Germinal center (tissue), 1 donor: ENCODE data around the gene SH2D3A.

ENCODE experiments used
- DNase-seq: peaks from one replicate; pipeline ENCODE4 v3.0.0; 2012; ENCODE audit warnings: mixed read lengths, low spot score

Gene SH2D3A

GRCh38 chr19:6737873-6738786 is 29.1 kb downstream of the SH2D3A start:
- peak; percentile 75 for DNase-seq

GRCh38 chr19:6737284-6737872 is 29.9 kb downstream of the SH2D3A start, which contains the start of gene GPR108:
GPR108 (minus strand) TSS chr19:6737580; CDS start chr19:6737576, 4 bp downstream.
- DNase-seq, result peak; percentile 100

- DNase-seq, result no peak
Observed at GRCh38 chr19:6736917-6737283, 30.3 kb downstream of the SH2D3A start.

GRCh38 chr19:6736169-6736916 is 30.9 kb downstream of the SH2D3A start:
- peak; percentile 71 for DNase-seq

- no peak for DNase-seq
Observed at GRCh38 chr19:6735181-6735911, 31.9 kb downstream of the SH2D3A start.

- no peak for DNase-seq
Observed at GRCh38 chr19:6734096-6734696, 33.0 kb downstream of the SH2D3A start.

- no peak for DNase-seq
Observed at GRCh38 chr19:6733338-6734095, 33.7 kb downstream of the SH2D3A start.

- no peak for DNase-seq
Observed at GRCh38 chr19:6732803-6733337, 34.4 kb downstream of the SH2D3A start.

GRCh38 chr19:6731822-6732221 is 35.4 kb downstream of the SH2D3A start:
- DNase-seq, result no peak

GRCh38 chr19:6730941-6731670 is 36.1 kb downstream of the SH2D3A start:
- DNase-seq, result no peak

GRCh38 chr19:6730153-6730804 is 37.0 kb downstream of the SH2D3A start:
- no peak for DNase-seq

- no peak for DNase-seq
Observed at GRCh38 chr19:6729573-6730152, 37.6 kb downstream of the SH2D3A start.

GRCh38 chr19:6728346-6728745 is 38.9 kb downstream of the SH2D3A start:
- DNase-seq, result peak; percentile 27

GRCh38 chr19:6725513-6726231 is 41.6 kb downstream of the SH2D3A start:
- no peak for DNase-seq

- no peak for DNase-seq
Observed at GRCh38 chr19:6724631-6725492, 42.4 kb downstream of the SH2D3A start.

- no peak for DNase-seq
Observed at GRCh38 chr19:6723738-6724137, 43.5 kb downstream of the SH2D3A start.

- DNase-seq, result no peak
Observed at GRCh38 chr19:6723108-6723618, 44.1 kb downstream of the SH2D3A start.
